H9 (cell line): ENCODE results near the gene DOCK2. TPM values are rescaled to one million over a fixed set of nuclear protein-coding genes. Genes with fewer than 3 reads are reported as not detected.

ENCODE experiments used
- DNase-seq: peaks from one replicate; pipeline ENCODE4 v3.0.0-alpha.2; 2017
- H2AFZ ChIP-seq: one replicate; pipeline ENCODE4 v1.6.1; 2013; ENCODE audit warnings: mild to moderate bottlenecking, low read length, control low read depth, moderate library complexity
- H2AK5ac ChIP-seq: 2 replicates; pipeline ENCODE4 v1.6.1; 2013; ENCODE audit warnings: low read length, control low read depth, mixed read lengths; ENCODE audit not compliant: insufficient read length
- H2BK120ac ChIP-seq: one replicate; pipeline ENCODE4 v1.6.1; 2013; ENCODE audit warnings: low read depth, mild to moderate bottlenecking, low read length, control low read depth, inconsistent platforms; ENCODE audit not compliant: poor library complexity, severe bottlenecking
- H2BK12ac ChIP-seq: 2 replicates; pipeline ENCODE4 v1.6.1; 2013; ENCODE audit warnings: low read length, control low read depth, mixed read lengths, low read depth; ENCODE audit not compliant: insufficient read length
- H2BK15ac ChIP-seq: 2 replicates; pipeline ENCODE4 v1.6.1; 2013; ENCODE audit warnings: low read depth, low read length, control low read depth
- H2BK20ac ChIP-seq: one replicate; pipeline ENCODE4 v1.6.1; 2013; ENCODE audit warnings: low read depth, mild to moderate bottlenecking, low read length, control low read depth, inconsistent platforms; ENCODE audit not compliant: poor library complexity, severe bottlenecking
- H2BK5ac ChIP-seq: 2 replicates; pipeline ENCODE4 v1.6.1; 2013; ENCODE audit warnings: low read length, control low read depth, mixed read lengths; ENCODE audit not compliant: insufficient read length
- H3K14ac ChIP-seq: 2 replicates; pipeline ENCODE4 v1.6.1; 2013; ENCODE audit warnings: low read length, control low read depth; ENCODE audit not compliant: insufficient read depth
- H3K18ac ChIP-seq: 2 replicates; pipeline ENCODE4 v1.6.1; 2013; ENCODE audit warnings: low read depth, mild to moderate bottlenecking, mixed read lengths, low read length, control low read depth; ENCODE audit not compliant: insufficient read length
- H3K23ac ChIP-seq: 2 replicates; pipeline ENCODE4 v1.6.1; 2013; ENCODE audit warnings: low read length, control low read depth, mixed read lengths, low read depth; ENCODE audit not compliant: insufficient read length
- H3K23me2 ChIP-seq: 2 replicates; pipeline ENCODE4 v1.6.1; 2013; ENCODE audit warnings: low read depth, mild to moderate bottlenecking, mixed read lengths, low read length, control low read depth; ENCODE audit not compliant: insufficient read length, poor library complexity, severe bottlenecking
- H3K27ac ChIP-seq: 2 replicates; pipeline ENCODE4 v1.5.1; 2013; ENCODE audit warnings: low read length, control low read depth, mixed read lengths, low read depth; ENCODE audit not compliant: insufficient read length
- H3K27me3 ChIP-seq: 2 replicates; pipeline ENCODE4 v1.6.1; 2013; ENCODE audit warnings: low read length, control low read depth, inconsistent platforms; ENCODE audit not compliant: insufficient read depth
- H3K4ac ChIP-seq: 2 replicates; pipeline ENCODE4 v1.6.1; 2013; ENCODE audit warnings: low read depth, mild to moderate bottlenecking, control low read depth, inconsistent platforms, low read length, moderate library complexity
- H3K4me1 ChIP-seq: 2 replicates; pipeline ENCODE4 v1.6.1; 2013; ENCODE audit warnings: low read length, control low read depth, inconsistent platforms; ENCODE audit not compliant: insufficient read depth
- H3K4me2 ChIP-seq: 2 replicates; pipeline ENCODE4 v1.6.1; 2013; ENCODE audit warnings: low read length, control low read depth, mixed read lengths; ENCODE audit not compliant: insufficient read length, insufficient read depth
- H3K56ac ChIP-seq: 2 replicates; pipeline ENCODE4 v1.6.1; 2013; ENCODE audit warnings: low read depth, mild to moderate bottlenecking, mixed read lengths, low read length, control low read depth; ENCODE audit not compliant: insufficient read length
- H3K79me1 ChIP-seq: 2 replicates; pipeline ENCODE4 v1.6.1; 2013; ENCODE audit warnings: low read depth, mild to moderate bottlenecking, moderate library complexity, low read length, control low read depth, inconsistent platforms; ENCODE audit not compliant: insufficient read depth, poor library complexity, severe bottlenecking
- H3K79me2 ChIP-seq: 2 replicates; pipeline ENCODE4 v1.6.1; 2013; ENCODE audit warnings: low read length, control low read depth, inconsistent platforms; ENCODE audit not compliant: insufficient read depth
- H3K9ac ChIP-seq: 2 replicates; pipeline ENCODE4 v1.6.1; 2013; ENCODE audit warnings: low read length, control low read depth, mixed read lengths; ENCODE audit not compliant: insufficient read length; ENCODE audit errors: extremely low read depth
- H3K9me3 ChIP-seq: one replicate; pipeline ENCODE4 v1.6.1; 2013; ENCODE audit warnings: low read depth, low read length, inconsistent platforms; ENCODE audit not compliant: control insufficient read depth
- H3T11ph ChIP-seq: one replicate; pipeline ENCODE4 v1.6.1; 2013; ENCODE audit warnings: mild to moderate bottlenecking, low read length, control low read depth, inconsistent platforms
- H4K20me1 ChIP-seq: one replicate; pipeline ENCODE4 v1.6.1; 2013; ENCODE audit not compliant: control insufficient read depth, insufficient read length, insufficient read depth
- H4K5ac ChIP-seq: 2 replicates; pipeline ENCODE4 v1.6.1; 2013; ENCODE audit warnings: low read depth, mild to moderate bottlenecking, mixed read lengths, low read length, control low read depth; ENCODE audit not compliant: insufficient read length
- H4K8ac ChIP-seq: replicated peaks from 2 replicates; pipeline ENCODE4 v1.6.1; 2013; ENCODE audit warnings: low read length, control low read depth, mixed read lengths, low read depth; ENCODE audit not compliant: insufficient read length
- H4K91ac ChIP-seq: 2 replicates; pipeline ENCODE4 v1.6.1; 2013; ENCODE audit warnings: low read depth, mild to moderate bottlenecking, moderate library complexity, mixed read lengths, low read length, control low read depth; ENCODE audit not compliant: insufficient read length
- H3K27ac Mint-ChIP-seq, 3 experiments: 2 replicates in 2 of 3; 3 replicates in 1 of 3; pipeline ENCODE4 v1.8.0; 2020 to 2021; ENCODE audit warnings: mixed read lengths in 3 of 3, mild to moderate bottlenecking in 1 of 3, moderate library complexity in 1 of 3
- H3K27me3 Mint-ChIP-seq: 2 replicates; pipeline ENCODE4 v1.8.0; 2021; ENCODE audit warnings: low read depth, mild to moderate bottlenecking, moderate library complexity, mixed read lengths
- H3K36me3 Mint-ChIP-seq, 3 experiments: 2 replicates in 2 of 3; 3 replicates in 1 of 3; pipeline ENCODE4 v1.8.0; 2020 to 2021; ENCODE audit warnings: low read depth in 3 of 3, mixed read lengths in 3 of 3; ENCODE audit not compliant: insufficient read depth in 1 of 3
- H3K4me1 Mint-ChIP-seq, 2 experiments: 2 replicates each; pipeline ENCODE4 v1.8.0; 2020; ENCODE audit warnings: mixed read lengths in 2 of 2
- H3K4me3 Mint-ChIP-seq, 2 experiments: 2 replicates in 1 of 2; 3 replicates in 1 of 2; pipeline ENCODE4 v1.8.0; 2020 to 2021; ENCODE audit warnings: mild to moderate bottlenecking in 2 of 2, mixed read lengths in 2 of 2, moderate library complexity in 1 of 2
- H3K9me3 Mint-ChIP-seq, 2 experiments: 2 replicates in 1 of 2; 3 replicates in 1 of 2; pipeline ENCODE4 v1.8.0; 2020; ENCODE audit warnings: mild to moderate bottlenecking in 2 of 2, mixed read lengths in 2 of 2, moderate library complexity in 1 of 2
- WGBS: extraction: QIAGEN DNeasy Blood & Tissue Kit; methylation state at CpG from one replicate; pipeline ENCODE4 v1.1.7; 2013; ENCODE audit warnings: missing lambda C conversion rate, low lambda C conversion rate, mixed read lengths; ENCODE audit not compliant: insufficient read length; ENCODE audit errors: extremely low coverage; 5-methylcytosine and 5-hydroxymethylcytosine counted together
- total RNA-seq: library from RNA; stranded (reverse); gene quantifications from 2 replicates; pipeline ENCODE4 v1.2.1, GENCODE V29; 2021
- TF ChIP-seq, protein P1 (sequence below): fragments of 200-600 bp; sonication (generic); conservative IDR thresholded peaks from 3 replicates; pipeline ENCODE4 v1.8.0; 2021; ENCODE audit warnings: antibody characterized with exemption, mild to moderate bottlenecking

Gene DOCK2
- total RNA-seq, 1 experiment from 2014 or later: 7.8 TPM

GRCh38 chr5:169756071-169756765, 119.1 kb downstream of the DOCK2 start:
- Histone ChIP-seq H2AFZ (no peak overlapping the region), H3K4me1 (peaks cover 3% of the 10 kb centered on the region; the same call in 1 of the 2 replicates), H2BK120ac (no peak overlapping the region), H4K5ac (no peak overlapping the region), H2BK5ac (no peak overlapping the region), H3K79me1 (no peaks in the 10 kb centered on the region), H3K4ac (no peak overlapping the region), H3K18ac (no peak overlapping the region), H3K27me3 (no peaks in the 10 kb centered on the region), H3K23ac (no peak overlapping the region), H3K9me3 (no peaks in the 10 kb centered on the region), H3K56ac (no peak overlapping the region), H2BK15ac (no peak overlapping the region), H2BK20ac (no peak overlapping the region), H3K14ac (no peak overlapping the region), H2BK12ac (no peak overlapping the region), H3T11ph (no peak overlapping the region), H3K23me2 (no peaks in the 10 kb centered on the region), H3K9ac (no peak overlapping the region), H2AK5ac (no peak overlapping the region), H4K20me1 (no peaks in the 10 kb centered on the region), H4K8ac (no peak overlapping the region), H3K27ac (no peak overlapping the region), H3K4me2 (no peak overlapping the region), H4K91ac (no peak overlapping the region), H3K79me2 (no peaks in the 10 kb centered on the region)
- H3K36me3 Mint-ChIP-seq: no peaks in the 10 kb centered on the region
- no peaks in the 10 kb centered on the region for H3K27me3 Mint-ChIP-seq
- WGBS: no CpG with 5 or more reads among the region's 10 CpGs
- H3K9me3 Mint-ChIP-seq: no peaks in the 10 kb centered on the region
- TF ChIP-seq, protein P1, sequence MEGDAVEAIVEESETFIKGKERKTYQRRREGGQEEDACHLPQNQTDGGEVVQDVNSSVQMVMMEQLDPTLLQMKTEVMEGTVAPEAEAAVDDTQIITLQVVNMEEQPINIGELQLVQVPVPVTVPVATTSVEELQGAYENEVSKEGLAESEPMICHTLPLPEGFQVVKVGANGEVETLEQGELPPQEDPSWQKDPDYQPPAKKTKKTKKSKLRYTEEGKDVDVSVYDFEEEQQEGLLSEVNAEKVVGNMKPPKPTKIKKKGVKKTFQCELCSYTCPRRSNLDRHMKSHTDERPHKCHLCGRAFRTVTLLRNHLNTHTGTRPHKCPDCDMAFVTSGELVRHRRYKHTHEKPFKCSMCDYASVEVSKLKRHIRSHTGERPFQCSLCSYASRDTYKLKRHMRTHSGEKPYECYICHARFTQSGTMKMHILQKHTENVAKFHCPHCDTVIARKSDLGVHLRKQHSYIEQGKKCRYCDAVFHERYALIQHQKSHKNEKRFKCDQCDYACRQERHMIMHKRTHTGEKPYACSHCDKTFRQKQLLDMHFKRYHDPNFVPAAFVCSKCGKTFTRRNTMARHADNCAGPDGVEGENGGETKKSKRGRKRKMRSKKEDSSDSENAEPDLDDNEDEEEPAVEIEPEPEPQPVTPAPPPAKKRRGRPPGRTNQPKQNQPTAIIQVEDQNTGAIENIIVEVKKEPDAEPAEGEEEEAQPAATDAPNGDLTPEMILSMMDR: no peak
- peaks cover 10 to 12% of the 10 kb centered on the region in 2 experiments for H3K4me1 Mint-ChIP-seq
- H3K4me3 Mint-ChIP-seq: no peak overlapping the region
- no peak for DNase-seq
- no peak overlapping the region for H3K27ac Mint-ChIP-seq
